ENCODE data around the gene SCN10A. TPM values are rescaled to one million over a fixed set of nuclear protein-coding genes. Genes with fewer than 3 reads are reported as not detected.

Gene SCN10A
- total and polyA plus RNA-seq, 2 experiments from 2014 or later: 0.03 TPM; not detected in 1

GRCh38 chr3:38811822-38812221, 4.2 kb downstream of the SCN10A start:
- H3K27me3 ChIP-seq (ENCODE audit: insufficient read depth): no peaks in the 10 kb centered on the region
- H3K36me3 ChIP-seq (ENCODE audit: insufficient read depth): no peaks in the 10 kb centered on the region
- DNase-seq (ENCODE audit: low spot score) (no peak), ATAC-seq (no peak)
- H2AFZ ChIP-seq: no peak overlapping the region
- H3F3A ChIP-seq (replicated peaks; ENCODE audit: low read depth): no peaks in the 10 kb centered on the region
- no peak overlapping the region for H3K4me3 Mint-ChIP-seq
- no peak for TF ChIP-seq NANOG (IDR thresholded peaks at IDR 0.05; ENCODE audit: borderline replicate concordance)
- no peak for TF ChIP-seq ZNF462 (CRISPR knock-in tag; IDR thresholded peaks at IDR 0.05)
- no peak for TF ChIP-seq EZH2 (IDR thresholded peaks at IDR 0.05; ENCODE audit: low read depth, unreplicated experiment)
- no peak for TF ChIP-seq REST (IDR thresholded peaks at IDR 0.05; ENCODE audit: unreplicated experiment)
- no peak for TF ChIP-seq STAT1 (IDR thresholded peaks at IDR 0.05; ENCODE audit: unreplicated experiment)
- no peak for TF ChIP-seq JUNB (IDR thresholded peaks at IDR 0.05; ENCODE audit: unreplicated experiment)
- no peak for TF ChIP-seq ZNF331 (CRISPR knock-in tag; IDR thresholded peaks at IDR 0.05; ENCODE audit: low read depth)
- TF ChIP-seq ZNF114 (CRISPR knock-in tag; IDR thresholded peaks at IDR 0.05): no peak
- no peak for TF ChIP-seq EZH2phosphoT487 (IDR thresholded peaks at IDR 0.05; ENCODE audit: unreplicated experiment)
- TF ChIP-seq CTCF (conservative IDR thresholded peaks at IDR 0.05; ENCODE audit: low read depth in 2 of 2): no peak
- H3K4me2 ChIP-seq: no peak overlapping the region
- no peaks in the 10 kb centered on the region for H3K9me2 ChIP-seq (ENCODE audit: insufficient read depth)
- no peaks in the 10 kb centered on the region for H3K4me1 Mint-ChIP-seq
- no peaks in the 10 kb centered on the region for H3K27me3 Mint-ChIP-seq (ENCODE audit: insufficient read depth, low read depth, poor library complexity)
- no peak overlapping the region for H3K27ac ChIP-seq (ENCODE audit: low read depth)
- H3K4me3 ChIP-seq: no peak overlapping the region
- no peaks in the 10 kb centered on the region for H3K9me3 Mint-ChIP-seq
- H3K36me3 Mint-ChIP-seq (ENCODE audit: low read depth): no peaks in the 10 kb centered on the region
- H3K4me1 ChIP-seq (ENCODE audit: insufficient read depth): no peaks in the 10 kb centered on the region
- no peaks in the 10 kb centered on the region for H3K79me2 ChIP-seq (replicated peaks; ENCODE audit: insufficient read depth)
- H4K20me1 ChIP-seq (replicated peaks; ENCODE audit: insufficient read depth): no peaks in the 10 kb centered on the region
- no peak overlapping the region for H3K27ac Mint-ChIP-seq
